HepG2 (cell line): Measurements from ENCODE around the gene BPIFB2. TPM values are rescaled to one million over a fixed set of nuclear protein-coding genes. Genes with fewer than 3 reads are reported as not detected.
A peak's percentile ranks its signal among the peaks of the same experiment; 100 is the strongest.

Experiments used
- AHR ChIP-seq: IDR thresholded peaks from 2 replicates; pipeline ENCODE4 v1.6.1; 2018; ENCODE audit warnings: missing genetic modification reagents, missing compliant biosample characterization
- ARID4A ChIP-seq: sonication (generic); formaldehyde crosslinking; IDR thresholded peaks from 2 replicates; pipeline ENCODE4 v1.5.0; 2020; ENCODE audit warnings: mild to moderate bottlenecking, missing genetic modification reagents, borderline replicate concordance
- CENPT ChIP-seq: sonication (generic); formaldehyde crosslinking; IDR thresholded peaks from 2 replicates; pipeline ENCODE4 v1.8.0; 2022; ENCODE audit warnings: low read depth, mild to moderate bottlenecking, moderate library complexity, missing genetic modification reagents
- ELF1 ChIP-seq: sonication (generic); formaldehyde crosslinking; IDR thresholded peaks from 2 replicates; pipeline ENCODE4 v1.4.0; 2020; ENCODE audit warnings: missing genetic modification reagents
- HINFP ChIP-seq: sonication (generic); formaldehyde crosslinking; IDR thresholded peaks from 2 replicates; pipeline ENCODE4 v1.4.0; 2020; ENCODE audit warnings: low read depth, mild to moderate bottlenecking, missing genetic modification reagents
- KLF13 ChIP-seq: sonication (generic); formaldehyde crosslinking; IDR thresholded peaks from 2 replicates; pipeline ENCODE4 v1.4.0; 2020; ENCODE audit warnings: mild to moderate bottlenecking, missing genetic modification reagents
- LBX2 ChIP-seq: sonication (generic); formaldehyde crosslinking; IDR thresholded peaks from 2 replicates; pipeline ENCODE4 v1.5.0; 2020; ENCODE audit warnings: missing genetic modification reagents, mild to moderate bottlenecking, borderline replicate concordance
- MTF1 ChIP-seq: sonication (generic); formaldehyde crosslinking; IDR thresholded peaks from 2 replicates; pipeline ENCODE4 v1.5.0; 2020; ENCODE audit warnings: missing genetic modification reagents
- NFKBIZ ChIP-seq: IDR thresholded peaks from 2 replicates; pipeline ENCODE4 v1.6.1; 2018; ENCODE audit warnings: missing genetic modification reagents, missing compliant biosample characterization
- NFYC ChIP-seq: IDR thresholded peaks from 2 replicates; pipeline ENCODE4 v1.6.1; 2016; ENCODE audit warnings: missing genetic modification reagents, missing compliant biosample characterization
- NKX3-1 ChIP-seq: sonication (generic); formaldehyde crosslinking; IDR thresholded peaks from 2 replicates; pipeline ENCODE4 v1.5.0; 2020; ENCODE audit warnings: missing genetic modification reagents
- NRL ChIP-seq: sonication (generic); formaldehyde crosslinking; IDR thresholded peaks from 2 replicates; pipeline ENCODE4 v1.5.0; 2020; ENCODE audit warnings: missing genetic modification reagents, mild to moderate bottlenecking, moderate library complexity, borderline replicate concordance
- RXRA ChIP-seq: sonication (generic); formaldehyde crosslinking; IDR thresholded peaks from 2 replicates; pipeline ENCODE4 v1.5.1; 2020; ENCODE audit warnings: missing genetic modification reagents
- YEATS2 ChIP-seq: sonication (generic); formaldehyde crosslinking; IDR thresholded peaks from 2 replicates; pipeline ENCODE4 v1.4.0; 2020; ENCODE audit warnings: missing genetic modification reagents, borderline replicate concordance
- ZFX ChIP-seq: sonication (generic); formaldehyde crosslinking; IDR thresholded peaks from 2 replicates; pipeline ENCODE4 v1.4.0; 2020; ENCODE audit warnings: mild to moderate bottlenecking, low read depth, missing genetic modification reagents, moderate library complexity
- ZMAT5 ChIP-seq: sonication (generic); formaldehyde crosslinking; IDR thresholded peaks from 2 replicates; pipeline ENCODE4 v1.5.0; 2020; ENCODE audit warnings: mild to moderate bottlenecking, low read depth, missing genetic modification reagents, borderline replicate concordance
- ZNF225 ChIP-seq: sonication (generic); formaldehyde crosslinking; IDR thresholded peaks from 2 replicates; pipeline ENCODE4 v1.4.0; 2020; ENCODE audit warnings: mild to moderate bottlenecking, missing genetic modification reagents
- ZNF660 ChIP-seq: sonication (generic); formaldehyde crosslinking; IDR thresholded peaks from 2 replicates; pipeline ENCODE4 v1.5.1; 2020; ENCODE audit warnings: mild to moderate bottlenecking, low read depth, missing genetic modification reagents, borderline replicate concordance
- ZNF740 ChIP-seq: sonication (generic); formaldehyde crosslinking; IDR thresholded peaks from 2 replicates; pipeline ENCODE4 v1.4.0; 2020; ENCODE audit warnings: missing genetic modification reagents
- polyA plus RNA-seq, 8 experiments: library from polyadenylated mRNA; depleted of rRNA in 3 of 8; stranded (reverse) in 7 of 8; unstranded in 1 of 8; fragments of >200 nt; fragmentation: Illumina TruSeq in 4 of 8; extraction: Trizol in 4 of 8; gene quantifications; 2 replicates each; pipeline versions ENCODE4 v1.2.1 to v1.2.3, GENCODE V29; 2011 to 2016; ENCODE audit warnings: low read depth in 4 of 8, missing spikeins in 1 of 8, mixed read lengths in 1 of 8; ENCODE audit not compliant: insufficient read depth in 1 of 8
- total RNA-seq, 5 experiments: library from RNA; depleted of rRNA; stranded (reverse); fragments of >200 nt; fragmentation: Illumina TruSeq; extraction: Trizol; gene quantifications; 2 replicates each; pipeline ENCODE4 v1.2.3, GENCODE V29; 2016; ENCODE audit warnings: low read depth in 1 of 5

Gene BPIFB2
- total and polyA plus RNA-seq, 2 of the 13 experiments (the other 11 are each of a cell fraction or from before 2014, with no cell fraction given), result 54.5 to 902 TPM

GRCh38 chr20:32972181-32973076, 35.1 kb upstream of the BPIFB2 start (continued):
- 0 out of 2 replicates have a peak, but pooled peaks have one; percentile 39 for TF ChIP-seq HINFP (CRISPR knock-in tag)
- 0 out of 2 replicates have a peak, but pooled peaks have one; percentile 55 for TF ChIP-seq CENPT (CRISPR knock-in tag)
- peak; percentile 28; the same call in 1 of the 2 replicates for TF ChIP-seq RXRA (CRISPR knock-in tag)
- TF ChIP-seq ZMAT5 (CRISPR knock-in tag), result no peak
- no peak for TF ChIP-seq KLF13 (CRISPR knock-in tag)
- no peak for TF ChIP-seq ZNF225 (CRISPR knock-in tag)
- TF ChIP-seq NFYC, result peak; percentile 62
- peak; percentile 45; the same call in 1 of the 2 replicates for TF ChIP-seq NRL (CRISPR knock-in tag)
- TF ChIP-seq AHR, result no peak; the same call in 1 of the 2 replicates
- TF ChIP-seq NFKBIZ (CRISPR knock-in tag), result no peak
- TF ChIP-seq ZNF740, result 0 out of 2 replicates have a peak, but pooled peaks have one; percentile 48
- no peak for TF ChIP-seq ELF1 (CRISPR knock-in tag)
- TF ChIP-seq ZNF660 (CRISPR knock-in tag), result no peak
- TF ChIP-seq ZFX (CRISPR knock-in tag), result 0 out of 2 replicates have a peak, but pooled peaks have one; percentile 24
- TF ChIP-seq NKX3-1 (CRISPR knock-in tag), result no peak
- TF ChIP-seq ARID4A (CRISPR knock-in tag), result no peak
- TF ChIP-seq YEATS2, result no peak
- no peak for TF ChIP-seq MTF1 (CRISPR knock-in tag)
- TF ChIP-seq LBX2 (CRISPR knock-in tag), result peak; percentile 20; the same call in 1 of the 2 replicates
